Peyer's patch (tissue), 4 donors: ENCODE data around the gene ZNF221. TPM values are rescaled to one million over a fixed set of nuclear protein-coding genes. Genes with fewer than 3 reads are reported as not detected.

Experiments
- DNase-seq, 3 donors: peaks; one replicate each; pipeline ENCODE4 v3.0.0-alpha.2; 2017 to 2019
- H3K27ac ChIP-seq, 4 donors: fragments of 200-600 bp; sonication (generic); one replicate each; pipeline ENCODE4 v1.5.1; 2016 to 2019
- H3K27me3 ChIP-seq, 2 donors: fragments of 200-600 bp; sonication (generic); one replicate each; pipeline ENCODE4 v1.5.1; 2019
- H3K36me3 ChIP-seq, 3 donors: fragments of 200-600 bp; sonication (generic); one replicate each; pipeline ENCODE4 v1.5.1; 2016 to 2019
- H3K4me1 ChIP-seq, 4 donors: fragments of 200-600 bp; sonication (generic); one replicate each; pipeline ENCODE4 v1.5.1; 2016 to 2019
- H3K4me3 ChIP-seq, 4 donors: fragments of 200-600 bp; sonication (generic); 1 replicate in 3 of 4; 2 replicates in 1 of 4; pipeline ENCODE4 v1.5.1; 2016 to 2019; ENCODE audit warnings: mild to moderate bottlenecking in 1 of 4
- H3K9me3 ChIP-seq, 4 donors: fragments of 200-600 bp; sonication (generic); one replicate each; pipeline ENCODE4 v1.5.1; 2016 to 2019; ENCODE audit warnings: mild to moderate bottlenecking in 1 of 4
- POLR2A ChIP-seq, 2 donors: fragments of 450-650 bp; IDR thresholded peaks; one replicate each; pipeline ENCODE4 v1.5.1; 2017; ENCODE audit warnings: antibody characterized with exemption in 2 of 2, mild to moderate bottlenecking in 2 of 2, moderate library complexity in 2 of 2
- total RNA-seq, 4 donors: library from RNA; depleted of rRNA; stranded (reverse); fragments of >200 nt; gene quantifications; one replicate each; pipeline ENCODE4 v1.1.0, GENCODE V29; 2016
- TF ChIP-seq, protein P1 (sequence below), 6 experiments: fragments of 450-650 bp in 4 of 6; fragments of 200-600 bp in 2 of 6; sonication (generic) in 1 of 6; IDR thresholded peaks; one replicate each; pipeline ENCODE4 v1.5.1; 2017 to 2019; ENCODE audit warnings: antibody characterized with exemption in 6 of 6, mild to moderate bottlenecking in 3 of 6, moderate library complexity in 1 of 6

Gene ZNF221
- total RNA-seq, 4 donors from 2014 or later: 3.2 to 5.9 (median 5.0) TPM

DNA sequence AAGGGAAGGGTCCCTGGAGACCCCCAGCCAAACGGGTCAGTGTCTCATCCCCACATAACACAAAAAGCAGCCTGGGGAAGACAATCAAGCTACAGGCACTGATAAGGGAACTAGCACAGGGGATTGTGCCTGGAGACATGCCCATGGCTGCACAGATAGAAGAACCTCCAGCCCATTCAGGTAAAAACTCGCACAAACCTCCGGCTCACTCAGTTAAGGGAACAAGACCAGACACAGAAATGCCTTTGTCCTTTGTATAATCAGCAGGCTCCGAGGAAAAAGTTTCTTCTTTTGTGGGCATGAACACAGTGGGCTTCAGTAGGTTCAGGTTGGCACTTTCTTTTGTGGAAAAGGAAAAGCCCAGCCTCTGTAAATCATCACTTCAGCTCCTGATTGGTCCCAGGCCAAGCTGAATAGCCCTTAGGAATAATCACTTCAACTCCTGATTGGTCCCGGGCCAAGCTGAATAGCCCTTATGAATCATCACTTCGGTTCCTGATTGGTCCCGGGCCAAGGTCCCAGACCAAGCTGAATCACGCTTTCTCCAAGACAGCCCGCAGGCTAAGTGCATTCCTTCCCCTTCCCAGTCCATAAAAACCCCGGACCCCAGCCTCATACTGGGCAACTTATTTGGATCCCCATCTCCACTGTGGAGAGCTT is 46.7 kb downstream of the ZNF221 start:
- H3K27me3 ChIP-seq: no peaks in the 10 kb centered on the region
- no peak overlapping the region for H3K4me3 ChIP-seq
- TF ChIP-seq, protein P1, sequence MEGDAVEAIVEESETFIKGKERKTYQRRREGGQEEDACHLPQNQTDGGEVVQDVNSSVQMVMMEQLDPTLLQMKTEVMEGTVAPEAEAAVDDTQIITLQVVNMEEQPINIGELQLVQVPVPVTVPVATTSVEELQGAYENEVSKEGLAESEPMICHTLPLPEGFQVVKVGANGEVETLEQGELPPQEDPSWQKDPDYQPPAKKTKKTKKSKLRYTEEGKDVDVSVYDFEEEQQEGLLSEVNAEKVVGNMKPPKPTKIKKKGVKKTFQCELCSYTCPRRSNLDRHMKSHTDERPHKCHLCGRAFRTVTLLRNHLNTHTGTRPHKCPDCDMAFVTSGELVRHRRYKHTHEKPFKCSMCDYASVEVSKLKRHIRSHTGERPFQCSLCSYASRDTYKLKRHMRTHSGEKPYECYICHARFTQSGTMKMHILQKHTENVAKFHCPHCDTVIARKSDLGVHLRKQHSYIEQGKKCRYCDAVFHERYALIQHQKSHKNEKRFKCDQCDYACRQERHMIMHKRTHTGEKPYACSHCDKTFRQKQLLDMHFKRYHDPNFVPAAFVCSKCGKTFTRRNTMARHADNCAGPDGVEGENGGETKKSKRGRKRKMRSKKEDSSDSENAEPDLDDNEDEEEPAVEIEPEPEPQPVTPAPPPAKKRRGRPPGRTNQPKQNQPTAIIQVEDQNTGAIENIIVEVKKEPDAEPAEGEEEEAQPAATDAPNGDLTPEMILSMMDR (IDR thresholded peaks at IDR 0.05): no peak
- no peak for TF ChIP-seq POLR2A (IDR thresholded peaks at IDR 0.05)
- H3K4me1 ChIP-seq: no peaks in the 10 kb centered on the region
- H3K36me3 ChIP-seq: peaks cover 0 to 50% (median 0%) of the 10 kb centered on the region in 3 donors
- H3K27ac ChIP-seq: no peak overlapping the region
- H3K9me3 ChIP-seq: peaks cover 0 to 16% (median 2%) of the 10 kb centered on the region in 4 donors
- no peak for DNase-seq

DNA sequence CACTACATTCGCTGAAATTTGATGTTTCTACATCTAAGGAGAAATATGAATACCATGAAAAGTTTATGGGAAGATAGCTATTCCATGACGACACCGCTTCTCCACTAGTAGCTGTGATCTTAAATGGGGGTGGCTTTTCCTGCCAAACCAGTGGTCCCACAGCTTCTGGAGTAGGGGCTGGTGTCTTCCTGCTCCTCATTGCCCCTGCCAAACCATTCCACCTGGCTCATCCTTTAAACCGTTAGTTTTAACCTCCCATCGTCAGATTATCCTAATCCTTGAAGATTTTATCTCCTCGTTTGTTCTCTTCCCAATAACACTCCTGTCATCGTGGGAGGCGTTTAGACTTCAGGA is 51.2 kb downstream of the ZNF221 start:
- no peak for TF ChIP-seq POLR2A (IDR thresholded peaks at IDR 0.05)
- TF ChIP-seq, protein P1 (IDR thresholded peaks at IDR 0.05): no peak
- peaks cover 0 to 7% (median 1%) of the 10 kb centered on the region in 4 donors for H3K4me1 ChIP-seq
- no peak for DNase-seq
- peak overlapping the region; percentile 71 to 83 (median 78) for H3K27ac ChIP-seq
- peaks cover 0 to 6% (median 1%) of the 10 kb centered on the region in 4 donors for H3K9me3 ChIP-seq
- peaks cover 0 to 12% (median 0%) of the 10 kb centered on the region in 3 donors for H3K36me3 ChIP-seq
- H3K4me3 ChIP-seq: peak overlapping the region; percentile 53 to 98 (median 90)
- H3K27me3 ChIP-seq: no peaks in the 10 kb centered on the region

DNA sequence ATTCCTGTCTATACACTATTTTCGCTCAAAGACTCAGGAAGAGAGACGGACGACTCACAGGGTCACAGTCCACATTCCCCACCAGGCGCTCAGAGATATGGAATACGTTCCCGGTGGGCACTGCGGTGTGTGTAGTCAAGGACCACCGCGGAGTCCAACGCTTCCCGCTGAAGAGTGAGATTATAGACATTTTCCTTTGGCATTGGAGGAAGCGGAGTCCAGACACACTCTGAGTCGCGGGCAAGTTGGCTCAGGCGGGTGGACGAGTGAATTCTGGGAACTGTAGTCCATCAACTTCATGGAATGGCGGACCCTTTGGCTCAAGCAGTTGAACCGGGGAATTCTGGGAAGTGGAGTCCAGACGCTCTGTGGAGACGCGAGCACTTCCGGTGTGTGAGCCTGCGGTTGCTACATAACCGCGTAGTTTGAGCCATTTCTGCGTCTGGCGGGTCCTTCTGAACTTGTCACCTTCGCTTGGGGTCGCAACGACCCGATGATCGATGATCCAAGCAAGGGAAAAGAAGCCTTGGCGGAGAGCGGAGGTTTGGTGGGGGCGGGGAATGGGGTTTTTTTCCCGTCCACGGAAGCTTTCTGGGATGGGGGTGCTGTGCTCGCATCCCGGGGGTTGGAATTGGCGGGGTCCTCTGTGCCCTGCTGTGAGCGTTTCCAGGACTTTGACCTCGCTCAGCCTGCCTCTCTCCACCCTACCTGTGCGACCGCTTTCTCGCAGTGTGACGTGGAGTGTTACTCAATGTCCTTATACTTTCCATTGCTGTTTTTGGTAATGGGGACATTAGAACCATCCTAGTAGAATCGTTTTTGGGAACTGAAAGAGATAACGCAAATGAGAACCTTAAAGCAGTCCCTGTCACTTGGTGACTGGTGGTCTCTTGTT is 51.8 kb downstream of the ZNF221 start, which contains the start of gene ZNF230:
Gene ZNF230 (plus strand): TSS at position 392 of the 895 bp plus-strand sequence. CDS start 4,122 bp downstream, outside the sequence.
- no peaks in the 10 kb centered on the region for H3K27me3 ChIP-seq
- peak within 1 kb of the TSS; percentile 71 to 83 (median 78) for H3K27ac ChIP-seq
- peak within 1 kb of the TSS; percentile 53 to 98 (median 90) for H3K4me3 ChIP-seq
- peaks cover 0 to 7% (median 1%) of the 10 kb centered on the region in 4 donors for H3K4me1 ChIP-seq
- peaks cover 0 to under 1% (median 0%) of the 10 kb centered on the region in 4 donors for H3K9me3 ChIP-seq
- H3K36me3 ChIP-seq: peaks cover 0 to 12% (median 0%) of the 10 kb centered on the region in 3 donors
- DNase-seq: peak; percentile 85 to 97 (median 93)
- TF ChIP-seq, protein P1 (IDR thresholded peaks at IDR 0.05): no peak
- TF ChIP-seq POLR2A (IDR thresholded peaks at IDR 0.05): no peak

- Histone ChIP-seq H3K9me3 (peaks cover 0 to 6% (median 2%) of the 10 kb centered on the region in 4 donors), H3K27ac (peak overlapping the region; percentile 71 to 83 (median 78)), H3K36me3 (peaks cover 0 to 19% (median 0%) of the 10 kb centered on the region in 3 donors), H3K4me3 (peak overlapping the region; percentile 53 to 98 (median 90)), H3K4me1 (peaks cover 0 to 7% (median 1%) of the 10 kb centered on the region in 4 donors), H3K27me3 (no peaks in the 10 kb centered on the region)
- no peak for DNase-seq
- no peak for TF ChIP-seq POLR2A (IDR thresholded peaks at IDR 0.05)
- TF ChIP-seq, protein P1 (IDR thresholded peaks at IDR 0.05): no peak
Observed at GRCh38 chr19:44003461-44004009, 52.5 kb downstream of the ZNF221 start.

DNA sequence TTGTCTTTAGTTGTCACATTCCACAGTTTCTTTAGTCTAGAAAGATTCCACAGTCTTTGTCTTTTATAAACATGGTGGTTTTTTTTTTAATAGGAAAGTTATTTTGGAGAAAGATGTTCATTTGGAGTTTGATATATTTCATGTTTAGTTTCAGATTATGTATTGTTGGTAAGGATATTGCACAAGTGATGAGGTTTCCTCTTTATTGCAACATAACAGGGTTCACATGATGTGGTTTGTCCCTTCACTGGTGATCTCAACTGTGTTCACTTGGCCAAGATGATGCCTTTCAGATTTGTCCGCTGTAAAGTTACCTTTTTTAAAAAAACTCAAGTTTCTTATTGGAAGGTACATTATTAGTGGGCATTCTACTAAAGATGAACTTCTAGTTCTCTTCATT is 54.9 kb downstream of the ZNF221 start:
- no peak for DNase-seq
- peaks cover 0 to 7% (median 1%) of the 10 kb centered on the region in 4 donors for H3K4me1 ChIP-seq
- TF ChIP-seq, protein P1 (IDR thresholded peaks at IDR 0.05): no peak
- TF ChIP-seq POLR2A (IDR thresholded peaks at IDR 0.05): no peak
- no peak overlapping the region for H3K4me3 ChIP-seq
- H3K27ac ChIP-seq: no peak overlapping the region
- no peaks in the 10 kb centered on the region for H3K27me3 ChIP-seq
- peaks cover 0 to 30% (median 11%) of the 10 kb centered on the region in 4 donors for H3K9me3 ChIP-seq
- H3K36me3 ChIP-seq: peaks cover 0 to 44% (median 15%) of the 10 kb centered on the region in 3 donors
